Measurements from ENCODE around the gene MOCOS.
"Not testable (repeated sequence)": the region's sequence is repeated elsewhere in the genome, so short reads cannot be mapped to it uniquely, and the experiment has no call there.

Gene MOCOS

DNA sequence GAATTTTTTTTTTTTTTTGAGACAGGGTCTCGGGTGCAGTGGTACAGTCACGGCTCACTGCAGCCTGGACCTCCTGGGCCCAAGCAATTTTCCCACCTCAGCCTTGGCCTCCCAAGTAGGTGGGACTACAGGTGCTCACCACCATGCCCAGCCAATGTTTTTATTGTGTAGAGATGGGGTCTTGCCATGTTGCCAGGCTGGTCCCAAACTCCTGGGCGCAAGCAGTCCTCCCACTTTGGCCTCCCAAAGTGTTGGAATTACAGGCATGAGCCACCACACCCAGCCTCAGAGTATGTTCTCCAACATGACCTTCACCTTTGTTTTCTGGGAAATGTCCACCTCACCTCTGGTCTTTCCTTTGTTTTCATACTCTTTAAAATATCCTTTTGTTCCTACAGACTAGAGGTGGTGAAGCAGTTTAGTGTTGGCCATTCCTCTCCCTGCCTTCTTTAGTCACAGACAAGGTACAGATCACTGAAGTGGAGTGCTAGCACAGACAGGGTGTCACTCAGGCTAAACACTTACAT is 19.5 kb upstream of the MOCOS start:
- H3K9ac ChIP-seq (ENCODE audit: insufficient read length, low read depth) = no peak overlapping the region
- H3K4me3 ChIP-seq (ENCODE audit: insufficient read length, low read depth) = no peak overlapping the region
- H3K4me1 ChIP-seq (ENCODE audit: insufficient read depth, insufficient read length) = no peaks in the 10 kb centered on the region
- no peaks in the 10 kb centered on the region for H3K27me3 ChIP-seq (ENCODE audit: insufficient read depth, insufficient read length)
- no peak for DNase-seq (ENCODE audit: low read depth, low spot score)
- TF ChIP-seq YY1 (IDR thresholded peaks at IDR 0.05; ENCODE audit: insufficient read depth, insufficient read length) (no peak), SUZ12 (IDR thresholded peaks at IDR 0.05; ENCODE audit: extremely low read depth, insufficient read depth, insufficient read length) (no peak), ZNF274 (IDR thresholded peaks at IDR 0.05; ENCODE audit: low read depth, low read length) (no peak)
- H3K36me3 ChIP-seq (ENCODE audit: insufficient read depth, insufficient read length, low read length) = peaks cover 68% of the 10 kb centered on the region
- H3K9me3 ChIP-seq (ENCODE audit: insufficient read depth, low read length) = no peaks in the 10 kb centered on the region

DNA sequence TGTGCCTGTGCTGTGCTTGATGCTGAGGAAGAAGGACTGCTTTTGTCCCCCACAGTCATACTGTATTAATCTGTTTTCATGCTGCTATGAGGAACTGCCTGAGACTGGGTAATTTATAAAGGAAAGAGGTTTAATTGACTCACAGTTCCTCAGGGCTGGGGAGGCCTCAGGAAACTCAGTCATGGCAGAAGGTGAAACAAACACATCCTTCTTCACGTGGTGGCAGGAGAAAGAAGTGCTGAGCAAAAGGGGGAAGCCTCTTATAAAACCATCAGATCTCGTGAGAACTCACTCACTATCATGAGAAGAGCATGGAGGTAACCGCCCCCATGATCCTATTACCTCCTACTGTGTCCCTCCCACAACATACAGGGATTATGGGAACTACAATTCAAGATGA is 19.0 kb upstream of the MOCOS start:
- DNase-seq (ENCODE audit: low read depth, low spot score); H3K27me3 ChIP-seq (ENCODE audit: insufficient read depth, insufficient read length); H3K4me1 ChIP-seq (ENCODE audit: insufficient read depth, insufficient read length); H3K9me3 ChIP-seq (ENCODE audit: insufficient read depth, low read length); H3K9ac ChIP-seq (ENCODE audit: insufficient read length, low read depth); H3K4me3 ChIP-seq (ENCODE audit: insufficient read length, low read depth): not testable (repeated sequence)
- peaks cover 64% of the 10 kb centered on the region for H3K36me3 ChIP-seq (ENCODE audit: insufficient read depth, insufficient read length, low read length)

DNA sequence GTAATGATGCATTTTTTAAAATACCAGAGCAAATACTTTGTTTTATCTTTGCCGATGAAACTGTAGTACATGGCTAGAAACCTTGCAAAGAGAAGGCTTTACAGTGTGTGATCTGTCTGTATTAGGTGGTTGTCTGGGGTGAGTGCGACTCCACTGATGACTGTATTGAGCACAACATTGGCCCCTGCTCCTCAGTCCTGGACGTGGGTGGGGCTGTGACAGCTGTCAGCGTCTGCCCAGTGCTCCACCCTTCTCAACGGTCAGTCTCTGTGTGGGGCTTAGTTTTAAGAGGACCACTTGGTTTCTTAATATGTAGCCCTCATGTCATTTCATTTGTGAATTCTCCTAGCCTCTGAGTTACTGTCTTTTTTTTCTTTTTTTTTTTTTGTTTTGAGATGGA is 17.4 kb upstream of the MOCOS start:
- peaks cover 73% of the 10 kb centered on the region for H3K36me3 ChIP-seq (ENCODE audit: insufficient read depth, insufficient read length, low read length)
- no peaks in the 10 kb centered on the region for H3K4me1 ChIP-seq (ENCODE audit: insufficient read depth, insufficient read length)
- H3K27me3 ChIP-seq (ENCODE audit: insufficient read depth, insufficient read length) = no peaks in the 10 kb centered on the region
- no peaks in the 10 kb centered on the region for H3K9me3 ChIP-seq (ENCODE audit: insufficient read depth, low read length)
- H3K4me3 ChIP-seq (ENCODE audit: insufficient read length, low read depth) = no peak overlapping the region
- no peak for DNase-seq (ENCODE audit: low read depth, low spot score)
- H3K9ac ChIP-seq (ENCODE audit: insufficient read length, low read depth) = no peak overlapping the region
- TF ChIP-seq SUZ12 (IDR thresholded peaks at IDR 0.05; ENCODE audit: extremely low read depth, insufficient read depth, insufficient read length) (no peak), ZNF274 (IDR thresholded peaks at IDR 0.05; ENCODE audit: low read depth, low read length) (no peak), YY1 (IDR thresholded peaks at IDR 0.05; ENCODE audit: insufficient read depth, insufficient read length) (no peak)

DNA sequence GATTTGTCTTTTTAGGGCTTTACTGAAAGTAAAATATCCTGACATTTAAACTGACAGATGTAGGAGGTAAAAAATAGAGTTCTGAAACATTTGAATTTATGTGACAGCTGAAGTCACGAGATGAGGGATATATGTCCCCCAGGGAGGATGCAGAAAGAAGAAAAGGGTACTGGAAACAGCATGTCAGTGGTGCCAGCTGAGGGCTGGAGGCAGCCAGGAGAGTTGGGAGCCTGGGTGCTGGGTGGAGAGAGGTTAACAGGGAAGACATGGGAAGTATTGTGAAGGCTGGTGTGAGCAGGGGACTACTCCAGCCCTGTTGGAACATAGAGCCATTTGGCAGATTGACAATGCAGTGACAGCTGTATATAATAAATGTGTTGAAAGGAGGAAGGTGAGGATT is 11.8 kb upstream of the MOCOS start:
- Histone ChIP-seq H3K4me1 (ENCODE audit: insufficient read depth, insufficient read length) (no peaks in the 10 kb centered on the region), H3K9ac (ENCODE audit: insufficient read length, low read depth) (no peak overlapping the region), H3K9me3 (ENCODE audit: insufficient read depth, low read length) (no peaks in the 10 kb centered on the region), H3K27me3 (ENCODE audit: insufficient read depth, insufficient read length) (no peaks in the 10 kb centered on the region), H3K36me3 (ENCODE audit: insufficient read depth, insufficient read length, low read length) (peaks cover 65% of the 10 kb centered on the region), H3K4me3 (ENCODE audit: insufficient read length, low read depth) (no peak overlapping the region)
- DNase-seq (ENCODE audit: low read depth, low spot score) = no peak
- TF ChIP-seq SUZ12 (IDR thresholded peaks at IDR 0.05; ENCODE audit: extremely low read depth, insufficient read depth, insufficient read length) (no peak), YY1 (IDR thresholded peaks at IDR 0.05; ENCODE audit: insufficient read depth, insufficient read length) (no peak), ZNF274 (IDR thresholded peaks at IDR 0.05; ENCODE audit: low read depth, low read length) (no peak)

DNA sequence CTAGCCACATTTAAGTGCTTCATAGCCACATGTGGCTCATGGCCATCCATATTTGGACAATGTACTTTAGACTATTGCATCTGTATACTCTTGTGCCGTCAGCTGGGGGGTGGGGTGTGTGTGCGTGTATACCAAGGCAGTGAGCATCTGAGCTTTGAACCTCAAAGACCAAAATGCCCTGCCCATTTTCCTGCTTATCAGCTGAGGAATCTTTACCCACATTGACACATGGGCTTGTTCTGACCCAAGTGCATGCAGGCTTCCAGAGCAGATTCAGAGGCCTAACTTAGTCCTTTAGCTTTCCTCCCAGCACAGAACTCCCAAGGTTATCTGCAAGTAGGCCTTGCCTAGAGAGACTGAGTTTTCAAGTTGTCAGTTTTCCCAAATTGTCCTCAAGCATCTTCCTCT is 11.1 kb upstream of the MOCOS start:
- Histone ChIP-seq H3K4me3 (ENCODE audit: insufficient read length, low read depth) (no peak overlapping the region), H3K9me3 (ENCODE audit: insufficient read depth, low read length) (no peaks in the 10 kb centered on the region), H3K36me3 (ENCODE audit: insufficient read depth, insufficient read length, low read length) (peaks cover 58% of the 10 kb centered on the region), H3K27me3 (ENCODE audit: insufficient read depth, insufficient read length) (no peaks in the 10 kb centered on the region), H3K9ac (ENCODE audit: insufficient read length, low read depth) (no peak overlapping the region), H3K4me1 (ENCODE audit: insufficient read depth, insufficient read length) (peaks cover under 1% of the 10 kb centered on the region)
- no peak for DNase-seq (ENCODE audit: low read depth, low spot score)
- TF ChIP-seq ZNF274 (IDR thresholded peaks at IDR 0.05; ENCODE audit: low read depth, low read length) (no peak), SUZ12 (IDR thresholded peaks at IDR 0.05; ENCODE audit: extremely low read depth, insufficient read depth, insufficient read length) (no peak), YY1 (IDR thresholded peaks at IDR 0.05; ENCODE audit: insufficient read depth, insufficient read length) (no peak)

DNA sequence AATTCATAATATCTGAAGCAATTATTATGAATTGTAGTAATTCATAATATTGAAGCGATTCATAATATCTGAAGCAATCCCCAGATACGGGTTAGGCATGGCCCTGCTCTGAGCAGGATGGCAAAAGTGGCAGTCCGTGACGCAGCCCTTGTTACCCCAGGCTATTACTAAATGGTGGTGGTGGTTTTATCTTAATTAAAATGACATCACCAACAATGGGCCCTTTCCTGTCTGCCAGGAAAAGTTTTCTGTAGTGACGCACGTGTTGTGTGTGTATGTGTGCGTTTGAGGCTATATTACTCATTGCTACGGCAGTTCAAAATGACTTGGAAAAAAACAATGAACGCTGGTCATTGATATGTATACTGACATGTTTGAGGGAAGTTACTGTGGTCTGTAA is 10.6 kb upstream of the MOCOS start:
- DNase-seq (ENCODE audit: low read depth, low spot score) = no peak
- peaks cover 53% of the 10 kb centered on the region for H3K36me3 ChIP-seq (ENCODE audit: insufficient read depth, insufficient read length, low read length)
- no peak overlapping the region for H3K9ac ChIP-seq (ENCODE audit: insufficient read length, low read depth)
- TF ChIP-seq YY1 (IDR thresholded peaks at IDR 0.05; ENCODE audit: insufficient read depth, insufficient read length) = no peak
- TF ChIP-seq SUZ12 (IDR thresholded peaks at IDR 0.05; ENCODE audit: extremely low read depth, insufficient read depth, insufficient read length) = no peak
- no peak for TF ChIP-seq ZNF274 (IDR thresholded peaks at IDR 0.05; ENCODE audit: low read depth, low read length)
- no peaks in the 10 kb centered on the region for H3K9me3 ChIP-seq (ENCODE audit: insufficient read depth, low read length)
- no peak overlapping the region for H3K4me3 ChIP-seq (ENCODE audit: insufficient read length, low read depth)
- peaks cover 3% of the 10 kb centered on the region for H3K4me1 ChIP-seq (ENCODE audit: insufficient read depth, insufficient read length)
- no peaks in the 10 kb centered on the region for H3K27me3 ChIP-seq (ENCODE audit: insufficient read depth, insufficient read length)

DNA sequence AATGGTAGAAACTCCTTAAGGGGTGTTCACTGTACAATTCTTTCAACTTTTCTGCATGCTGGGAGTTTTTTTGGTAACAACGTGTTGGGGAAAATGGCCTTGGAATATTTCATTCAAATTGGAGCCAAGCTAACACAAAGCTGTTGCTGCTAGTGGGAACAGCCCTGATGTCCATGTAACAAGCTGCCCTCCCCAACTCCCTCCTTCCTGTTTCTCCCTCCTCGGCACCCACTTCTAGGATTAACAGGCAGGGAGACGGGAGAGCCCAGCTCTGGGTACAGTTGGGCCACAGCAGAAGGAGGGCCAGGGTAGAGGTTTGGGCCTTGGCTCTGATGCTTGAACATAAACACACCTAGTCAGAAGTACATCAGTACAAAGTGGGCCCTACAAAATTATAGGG is 9.4 kb upstream of the MOCOS start:
- Histone ChIP-seq H3K9ac (ENCODE audit: insufficient read length, low read depth) (no peak overlapping the region), H3K4me3 (ENCODE audit: insufficient read length, low read depth) (no peak overlapping the region), H3K9me3 (ENCODE audit: insufficient read depth, low read length) (no peaks in the 10 kb centered on the region), H3K36me3 (ENCODE audit: insufficient read depth, insufficient read length, low read length) (peaks cover 43% of the 10 kb centered on the region), H3K4me1 (ENCODE audit: insufficient read depth, insufficient read length) (peaks cover 3% of the 10 kb centered on the region), H3K27me3 (ENCODE audit: insufficient read depth, insufficient read length) (no peaks in the 10 kb centered on the region)
- TF ChIP-seq ZNF274 (IDR thresholded peaks at IDR 0.05; ENCODE audit: low read depth, low read length) (no peak), SUZ12 (IDR thresholded peaks at IDR 0.05; ENCODE audit: extremely low read depth, insufficient read depth, insufficient read length) (no peak)
- DNase-seq (ENCODE audit: low read depth, low spot score) = no peak
